Astrocyte (in vitro differentiated cells and primary cell): ENCODE results near the gene MYO1A. TPM values are rescaled to one million over a fixed set of nuclear protein-coding genes. Genes with fewer than 3 reads are reported as not detected.

Source experiments
- DNase-seq: peaks from one replicate; pipeline ENCODE4 v3.0.0-alpha.2; 2010; ENCODE audit warnings: low read depth
- FAIRE-seq: peaks from 2 replicates; lab custom pipeline; 2011; peaks lifted over from hg19 to GRCh38; lab: Jason Lieb, UNC
- H2AFZ ChIP-seq: 2 replicates; pipeline ENCODE4 v1.6.0; 2012; ENCODE audit warnings: low read depth, low read length, inconsistent platforms
- H3K27ac ChIP-seq: 2 replicates; pipeline ENCODE4 v1.5.1; 2011; ENCODE audit warnings: low read depth, low read length, inconsistent platforms
- H3K27me3 ChIP-seq: 2 replicates; pipeline ENCODE4 v1.6.0; 2011; ENCODE audit warnings: low read length, inconsistent platforms; ENCODE audit not compliant: insufficient read depth
- H3K36me3 ChIP-seq: 2 replicates; pipeline ENCODE4 v1.5.1; 2011; ENCODE audit warnings: low read length, inconsistent platforms; ENCODE audit not compliant: insufficient read depth
- H3K4me1 ChIP-seq: 2 replicates; pipeline ENCODE4 v1.5.1; 2011; ENCODE audit warnings: low read length, inconsistent platforms; ENCODE audit not compliant: insufficient read depth
- H3K4me2 ChIP-seq: 2 replicates; pipeline ENCODE4 v1.6.0; 2012; ENCODE audit warnings: low read length, inconsistent platforms
- H3K4me3 ChIP-seq: 2 replicates; pipeline ENCODE4 v1.5.1; 2011; ENCODE audit warnings: low read depth, mild to moderate bottlenecking, low read length, inconsistent platforms; ENCODE audit not compliant: insufficient read depth
- H3K79me2 ChIP-seq: 2 replicates; pipeline ENCODE4 v1.6.0; 2012; ENCODE audit warnings: mild to moderate bottlenecking, low read length, inconsistent platforms; ENCODE audit not compliant: insufficient read depth
- H3K9ac ChIP-seq: 2 replicates; pipeline ENCODE4 v1.6.0; 2012; ENCODE audit warnings: mild to moderate bottlenecking, low read length, inconsistent platforms
- H3K9me3 ChIP-seq: 2 replicates; pipeline ENCODE4 v1.5.1; 2012; ENCODE audit warnings: low read depth, mild to moderate bottlenecking, low read length, inconsistent platforms; ENCODE audit not compliant: insufficient read depth
- H4K20me1 ChIP-seq: 2 replicates; pipeline ENCODE4 v1.6.0; 2012; ENCODE audit warnings: low read length, inconsistent platforms; ENCODE audit not compliant: insufficient read depth
- H3K27ac Mint-ChIP-seq: one replicate; pipeline ENCODE4 v1.8.0; 2021; ENCODE audit warnings: mild to moderate bottlenecking, mixed read lengths; ENCODE audit not compliant: unreplicated experiment
- H3K27me3 Mint-ChIP-seq: one replicate; pipeline ENCODE4 v1.8.0; 2021; ENCODE audit warnings: low read depth, mixed read lengths; ENCODE audit not compliant: unreplicated experiment
- H3K36me3 Mint-ChIP-seq: one replicate; pipeline ENCODE4 v1.8.0; 2021; ENCODE audit warnings: low read depth, mixed read lengths; ENCODE audit not compliant: unreplicated experiment
- H3K4me1 Mint-ChIP-seq: one replicate; pipeline ENCODE4 v1.8.0; 2021; ENCODE audit warnings: low read depth, mixed read lengths; ENCODE audit not compliant: unreplicated experiment
- H3K4me3 Mint-ChIP-seq: one replicate; pipeline ENCODE4 v1.8.0; 2021; ENCODE audit warnings: mild to moderate bottlenecking, moderate library complexity, mixed read lengths; ENCODE audit not compliant: unreplicated experiment
- H3K9me3 Mint-ChIP-seq: one replicate; pipeline ENCODE4 v1.8.0; 2021; ENCODE audit warnings: mild to moderate bottlenecking, mixed read lengths; ENCODE audit not compliant: unreplicated experiment
- EZH2 ChIP-seq: IDR thresholded peaks from 2 replicates; pipeline ENCODE4 v1.6.1; 2012; ENCODE audit warnings: mild to moderate bottlenecking, low read length, inconsistent platforms; ENCODE audit not compliant: insufficient read depth
- total RNA-seq: library from RNA; stranded (reverse); gene quantifications from 2 replicates; pipeline ENCODE4 v1.2.1, GENCODE V29; 2021
- TF ChIP-seq, protein P1 (sequence below): IDR thresholded peaks from 2 replicates; pipeline ENCODE4 v1.5.1; 2011; ENCODE audit warnings: low read depth, mild to moderate bottlenecking, inconsistent platforms, low read length, moderate library complexity; ENCODE audit not compliant: insufficient read depth

The MYO1A gene
- total RNA-seq, 1 donor from 2014 or later, result 0.34 TPM

DNA sequence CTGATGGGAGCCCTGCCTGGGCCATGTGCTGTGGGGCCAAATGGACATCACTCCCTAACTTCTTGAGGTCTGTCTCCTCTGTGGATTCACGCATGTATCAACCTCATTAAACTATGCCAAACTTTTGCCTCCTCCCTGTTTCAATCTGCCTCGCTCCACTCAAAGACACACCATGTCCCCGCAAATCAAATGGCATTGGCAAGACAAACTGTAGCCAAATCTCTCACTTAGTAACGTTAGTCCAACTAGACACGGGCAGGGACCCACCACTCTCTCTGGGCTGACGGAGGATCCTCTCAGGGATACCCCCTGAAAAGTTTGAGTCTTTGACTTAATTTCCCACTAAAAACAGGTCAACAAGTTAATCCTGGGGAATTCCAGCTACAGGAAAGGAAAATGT lies 51.6 kb downstream of the MYO1A start:
- peaks cover 6% of the 10 kb centered on the region for H3K27me3 Mint-ChIP-seq
- H3K4me3 Mint-ChIP-seq, result no peak overlapping the region
- H3K27ac Mint-ChIP-seq, result no peak overlapping the region
- Histone ChIP-seq H3K27me3 (no peaks in the 10 kb centered on the region), H3K4me2 (no peak overlapping the region), H3K4me1 (no peaks in the 10 kb centered on the region), H3K36me3 (peaks cover 20% of the 10 kb centered on the region), H3K79me2 (peaks cover 39% of the 10 kb centered on the region), H3K9ac (no peak overlapping the region), H3K4me3 (no peak overlapping the region), H4K20me1 (peaks cover 69% of the 10 kb centered on the region), H2AFZ (no peak overlapping the region), H3K27ac (no peak overlapping the region), H3K9me3 (no peaks in the 10 kb centered on the region)
- peaks cover 22% of the 10 kb centered on the region for H3K36me3 Mint-ChIP-seq
- peaks cover 18% of the 10 kb centered on the region for H3K4me1 Mint-ChIP-seq
- TF ChIP-seq, protein P1, sequence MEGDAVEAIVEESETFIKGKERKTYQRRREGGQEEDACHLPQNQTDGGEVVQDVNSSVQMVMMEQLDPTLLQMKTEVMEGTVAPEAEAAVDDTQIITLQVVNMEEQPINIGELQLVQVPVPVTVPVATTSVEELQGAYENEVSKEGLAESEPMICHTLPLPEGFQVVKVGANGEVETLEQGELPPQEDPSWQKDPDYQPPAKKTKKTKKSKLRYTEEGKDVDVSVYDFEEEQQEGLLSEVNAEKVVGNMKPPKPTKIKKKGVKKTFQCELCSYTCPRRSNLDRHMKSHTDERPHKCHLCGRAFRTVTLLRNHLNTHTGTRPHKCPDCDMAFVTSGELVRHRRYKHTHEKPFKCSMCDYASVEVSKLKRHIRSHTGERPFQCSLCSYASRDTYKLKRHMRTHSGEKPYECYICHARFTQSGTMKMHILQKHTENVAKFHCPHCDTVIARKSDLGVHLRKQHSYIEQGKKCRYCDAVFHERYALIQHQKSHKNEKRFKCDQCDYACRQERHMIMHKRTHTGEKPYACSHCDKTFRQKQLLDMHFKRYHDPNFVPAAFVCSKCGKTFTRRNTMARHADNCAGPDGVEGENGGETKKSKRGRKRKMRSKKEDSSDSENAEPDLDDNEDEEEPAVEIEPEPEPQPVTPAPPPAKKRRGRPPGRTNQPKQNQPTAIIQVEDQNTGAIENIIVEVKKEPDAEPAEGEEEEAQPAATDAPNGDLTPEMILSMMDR, result no peak
- TF ChIP-seq EZH2, result no peak
- no peak for FAIRE-seq
- DNase-seq, result no peak
- no peaks in the 10 kb centered on the region for H3K9me3 Mint-ChIP-seq

DNA sequence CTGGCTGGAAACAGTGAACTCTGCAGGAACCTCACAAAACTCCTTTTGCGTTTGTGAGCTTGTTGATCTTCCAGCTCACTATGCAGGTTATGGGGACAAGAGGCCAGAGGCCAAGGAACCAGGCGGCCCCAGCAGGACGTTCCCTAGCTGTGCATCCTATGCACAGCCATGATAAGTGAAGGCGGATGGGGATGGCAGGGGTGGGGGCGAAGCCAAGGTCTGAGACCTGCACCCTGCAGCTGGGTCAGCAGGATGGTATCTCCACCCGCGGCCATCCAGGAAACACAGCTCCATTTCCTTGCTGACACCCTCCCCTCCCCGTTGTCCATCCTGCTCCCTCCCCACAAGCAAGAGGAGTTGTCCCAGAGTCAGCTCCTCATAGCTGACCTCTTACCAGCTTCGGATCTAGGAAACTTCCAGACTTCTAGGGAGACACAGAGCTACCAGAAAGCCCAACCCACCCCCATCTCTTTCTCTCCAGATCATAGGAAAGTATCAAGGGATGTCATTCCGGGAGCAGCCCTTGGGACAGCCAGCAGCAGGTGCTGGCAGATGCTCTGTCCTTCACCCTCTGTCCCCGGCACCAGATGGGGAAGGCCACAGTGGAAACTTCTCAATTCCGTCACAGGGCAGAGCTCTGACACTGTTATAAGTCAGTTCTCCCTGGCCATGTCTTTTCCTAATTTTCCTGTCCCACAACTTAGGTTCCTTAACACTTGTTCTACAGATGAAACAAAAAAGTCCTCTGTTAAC lies 53.0 kb downstream of the MYO1A start:
- Histone ChIP-seq H3K4me1 (no peaks in the 10 kb centered on the region), H3K27me3 (no peaks in the 10 kb centered on the region), H3K4me3 (no peak overlapping the region), H3K36me3 (peaks cover 9% of the 10 kb centered on the region), H2AFZ (no peak overlapping the region), H3K9me3 (no peaks in the 10 kb centered on the region), H3K27ac (no peak overlapping the region), H3K4me2 (no peak overlapping the region), H3K9ac (no peak overlapping the region), H3K79me2 (peaks cover 26% of the 10 kb centered on the region), H4K20me1 (peaks cover 56% of the 10 kb centered on the region)
- Mint-ChIP-seq H3K4me1 (peaks cover 18% of the 10 kb centered on the region), H3K4me3 (no peak overlapping the region), H3K27ac (no peak overlapping the region), H3K9me3 (no peaks in the 10 kb centered on the region), H3K27me3 (peaks cover 6% of the 10 kb centered on the region), H3K36me3 (peaks cover 15% of the 10 kb centered on the region)
- TF ChIP-seq EZH2, result no peak
- TF ChIP-seq, protein P1, result no peak
- FAIRE-seq, result no peak
- no peak for DNase-seq

DNA sequence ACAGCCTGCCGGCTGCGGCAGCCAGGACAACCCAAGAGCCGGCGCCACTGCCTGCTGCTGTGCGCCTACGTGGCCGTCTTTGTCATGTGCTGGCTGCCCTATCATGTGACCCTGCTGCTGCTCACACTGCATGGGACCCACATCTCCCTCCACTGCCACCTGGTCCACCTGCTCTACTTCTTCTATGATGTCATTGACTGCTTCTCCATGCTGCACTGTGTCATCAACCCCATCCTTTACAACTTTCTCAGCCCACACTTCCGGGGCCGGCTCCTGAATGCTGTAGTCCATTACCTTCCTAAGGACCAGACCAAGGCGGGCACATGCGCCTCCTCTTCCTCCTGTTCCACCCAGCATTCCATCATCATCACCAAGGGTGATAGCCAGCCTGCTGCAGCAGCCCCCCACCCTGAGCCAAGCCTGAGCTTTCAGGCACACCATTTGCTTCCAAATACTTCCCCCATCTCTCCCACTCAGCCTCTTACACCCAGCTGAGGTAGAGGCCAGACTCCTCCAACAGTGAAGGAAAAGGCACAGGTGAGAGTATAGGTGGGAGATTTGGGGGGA lies 53.9 kb downstream of the MYO1A start:
- Histone ChIP-seq H3K4me1 (no peaks in the 10 kb centered on the region), H4K20me1 (peaks cover 47% of the 10 kb centered on the region), H3K36me3 (peaks cover 4% of the 10 kb centered on the region), H3K79me2 (peaks cover 17% of the 10 kb centered on the region), H3K9me3 (no peaks in the 10 kb centered on the region), H3K9ac (no peak overlapping the region), H2AFZ (no peak overlapping the region), H3K27me3 (no peaks in the 10 kb centered on the region), H3K27ac (no peak overlapping the region), H3K4me2 (no peak overlapping the region), H3K4me3 (no peak overlapping the region)
- no peak overlapping the region for H3K27ac Mint-ChIP-seq
- no peak for FAIRE-seq
- no peak overlapping the region for H3K4me3 Mint-ChIP-seq
- H3K9me3 Mint-ChIP-seq, result no peaks in the 10 kb centered on the region
- no peak for DNase-seq
- H3K36me3 Mint-ChIP-seq, result peaks cover 10% of the 10 kb centered on the region
- peaks cover 6% of the 10 kb centered on the region for H3K27me3 Mint-ChIP-seq
- TF ChIP-seq, protein P1, result no peak
- no peak for TF ChIP-seq EZH2
- H3K4me1 Mint-ChIP-seq, result peaks cover 18% of the 10 kb centered on the region
